DND-41 (cell line): ENCODE data around the gene TBRG1.

Experiments
- ATAC-seq: fragments of 200-7000 bp; cut with Tn5 transposase; 3 replicates; pipeline ENCODE4 v1.9.1; 2021; ENCODE audit warnings: low read depth; ENCODE audit not compliant: insufficient read depth
- DNase-seq: peaks from one replicate; pipeline ENCODE4 v3.0.0-alpha.2; 2020
- H2AFZ ChIP-seq: 2 replicates; pipeline ENCODE4 v1.6.0; 2012; ENCODE audit warnings: low read depth, low read length
- H3K27ac ChIP-seq: 2 replicates; pipeline ENCODE4 v1.5.1; 2012; ENCODE audit warnings: low read length, inconsistent platforms
- H3K27me3 ChIP-seq: fragments of 200-600 bp; sonication (generic); 2 replicates; pipeline ENCODE4 v1.6.0; 2012; ENCODE audit warnings: low read length, mild to moderate bottlenecking, inconsistent platforms; ENCODE audit not compliant: insufficient read depth, poor library complexity
- H3K36me3 ChIP-seq: 2 replicates; pipeline ENCODE4 v1.5.1; 2012; ENCODE audit warnings: low read length, inconsistent platforms; ENCODE audit not compliant: insufficient read depth
- H3K4me1 ChIP-seq: 2 replicates; pipeline ENCODE4 v1.5.1; 2012; ENCODE audit warnings: mild to moderate bottlenecking, low read length; ENCODE audit not compliant: insufficient read depth
- H3K4me2 ChIP-seq: 2 replicates; pipeline ENCODE4 v1.6.0; 2012; ENCODE audit warnings: mild to moderate bottlenecking, moderate library complexity, low read length, inconsistent platforms; ENCODE audit not compliant: insufficient read depth
- H3K4me3 ChIP-seq, 2 experiments: fragments of 200-600 bp in 1 of 2; shearing (Covaris generic) in 1 of 2; 2 replicates each; pipeline ENCODE4 v1.5.1; 2012 to 2016; ENCODE audit warnings: inconsistent platforms in 2 of 2, low read length in 2 of 2, mild to moderate bottlenecking in 2 of 2, low read depth in 1 of 2, moderate library complexity in 1 of 2
- H3K79me2 ChIP-seq: 2 replicates; pipeline ENCODE4 v1.6.0; 2012; ENCODE audit warnings: low read length, inconsistent platforms; ENCODE audit not compliant: insufficient read depth
- H3K9ac ChIP-seq: 2 replicates; pipeline ENCODE4 v1.6.0; 2012; ENCODE audit warnings: low read depth, mild to moderate bottlenecking, inconsistent platforms, low read length, moderate library complexity
- H3K9me3 ChIP-seq: 2 replicates; pipeline ENCODE4 v1.5.1; 2012; ENCODE audit warnings: low read length, moderate library complexity, mild to moderate bottlenecking, inconsistent platforms; ENCODE audit not compliant: insufficient read depth, severe bottlenecking
- H4K20me1 ChIP-seq: 2 replicates; pipeline ENCODE4 v1.6.0; 2012; ENCODE audit warnings: low read length; ENCODE audit not compliant: insufficient read depth
- EZH2 ChIP-seq: IDR thresholded peaks from 3 replicates; pipeline ENCODE4 v1.6.1; 2012; ENCODE audit warnings: borderline replicate concordance, low read depth, mild to moderate bottlenecking, moderate library complexity, low read length, inconsistent platforms; ENCODE audit not compliant: severe bottlenecking
- TF ChIP-seq, protein P1 (sequence below): IDR thresholded peaks from 2 replicates; pipeline ENCODE4 v1.5.1; 2012; ENCODE audit warnings: borderline replicate concordance, low read length, moderate library complexity, mild to moderate bottlenecking; ENCODE audit not compliant: poor library complexity, severe bottlenecking; ENCODE audit errors: extremely low read depth

TBRG1 gene

DNA sequence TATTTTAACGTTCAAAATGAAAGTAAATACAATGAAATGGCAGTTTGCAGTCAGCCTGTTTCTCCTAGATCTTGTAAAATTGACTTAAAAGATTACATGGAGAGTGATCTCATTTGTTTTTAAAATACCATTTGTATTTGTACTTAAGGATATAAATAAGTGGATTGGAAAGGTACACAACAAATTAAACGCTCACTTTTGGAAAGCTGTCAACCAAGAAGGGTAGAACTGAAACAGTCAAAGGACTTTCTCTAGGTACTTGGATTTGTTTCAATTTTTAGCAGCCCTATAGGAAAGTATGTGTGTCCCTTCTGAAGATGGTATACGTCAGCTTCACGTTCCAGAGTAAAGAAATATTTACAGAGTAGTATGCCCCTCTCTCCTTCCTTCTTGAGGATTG is 7.3 kb downstream of the TBRG1 start:
- H4K20me1 ChIP-seq: peaks cover 4% of the 10 kb centered on the region; the same call in 1 of the 2 replicates
- H3K9me3 ChIP-seq: no peaks in the 10 kb centered on the region
- no peak for TF ChIP-seq EZH2
- TF ChIP-seq, protein P1, sequence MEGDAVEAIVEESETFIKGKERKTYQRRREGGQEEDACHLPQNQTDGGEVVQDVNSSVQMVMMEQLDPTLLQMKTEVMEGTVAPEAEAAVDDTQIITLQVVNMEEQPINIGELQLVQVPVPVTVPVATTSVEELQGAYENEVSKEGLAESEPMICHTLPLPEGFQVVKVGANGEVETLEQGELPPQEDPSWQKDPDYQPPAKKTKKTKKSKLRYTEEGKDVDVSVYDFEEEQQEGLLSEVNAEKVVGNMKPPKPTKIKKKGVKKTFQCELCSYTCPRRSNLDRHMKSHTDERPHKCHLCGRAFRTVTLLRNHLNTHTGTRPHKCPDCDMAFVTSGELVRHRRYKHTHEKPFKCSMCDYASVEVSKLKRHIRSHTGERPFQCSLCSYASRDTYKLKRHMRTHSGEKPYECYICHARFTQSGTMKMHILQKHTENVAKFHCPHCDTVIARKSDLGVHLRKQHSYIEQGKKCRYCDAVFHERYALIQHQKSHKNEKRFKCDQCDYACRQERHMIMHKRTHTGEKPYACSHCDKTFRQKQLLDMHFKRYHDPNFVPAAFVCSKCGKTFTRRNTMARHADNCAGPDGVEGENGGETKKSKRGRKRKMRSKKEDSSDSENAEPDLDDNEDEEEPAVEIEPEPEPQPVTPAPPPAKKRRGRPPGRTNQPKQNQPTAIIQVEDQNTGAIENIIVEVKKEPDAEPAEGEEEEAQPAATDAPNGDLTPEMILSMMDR: no peak
- H3K36me3 ChIP-seq: peaks cover 87% of the 10 kb centered on the region
- H3K9ac ChIP-seq: no peak overlapping the region
- no peak overlapping the region for H3K4me3 ChIP-seq
- peaks cover 15% of the 10 kb centered on the region; the same call in 1 of the 2 replicates for H3K79me2 ChIP-seq
- peaks cover 12% of the 10 kb centered on the region; the same call in 1 of the 2 replicates for H3K4me1 ChIP-seq
- ATAC-seq (no peak), DNase-seq (no peak)
- H3K4me2 ChIP-seq: no peak overlapping the region
- H3K27ac ChIP-seq: no peak overlapping the region
- H3K27me3 ChIP-seq: no peaks in the 10 kb centered on the region
- no peak overlapping the region for H2AFZ ChIP-seq

DNA sequence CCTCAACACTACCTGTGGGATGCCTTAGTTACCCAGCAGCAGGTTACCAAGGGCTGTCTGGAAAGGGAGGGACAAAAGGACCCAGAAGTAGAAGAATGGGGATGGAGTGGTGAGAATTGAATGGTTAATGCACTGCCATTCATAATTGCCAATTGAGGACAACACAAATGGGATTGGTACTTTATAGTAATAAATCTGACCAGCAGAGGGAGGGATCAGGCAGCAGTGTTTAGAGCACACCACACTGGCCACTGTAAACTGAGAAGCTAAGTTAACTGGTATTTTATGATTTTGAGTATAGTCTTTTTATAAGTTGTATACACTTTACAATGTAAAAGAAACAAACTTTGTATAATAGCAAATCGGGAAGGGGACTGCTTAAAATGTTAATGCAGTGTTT is 10.7 kb downstream of the TBRG1 start:
- Histone ChIP-seq H3K4me2 (no peak overlapping the region), H3K36me3 (peaks cover 81% of the 10 kb centered on the region), H3K9ac (no peak overlapping the region), H3K4me1 (no peaks in the 10 kb centered on the region), H3K4me3 (no peak overlapping the region), H3K27me3 (no peaks in the 10 kb centered on the region), H2AFZ (no peak overlapping the region), H3K9me3 (no peaks in the 10 kb centered on the region), H4K20me1 (no peaks in the 10 kb centered on the region), H3K79me2 (no peaks in the 10 kb centered on the region), H3K27ac (no peak overlapping the region)
- TF ChIP-seq, protein P1: no peak
- no peak for TF ChIP-seq EZH2
- ATAC-seq (no peak), DNase-seq (no peak)

DNA sequence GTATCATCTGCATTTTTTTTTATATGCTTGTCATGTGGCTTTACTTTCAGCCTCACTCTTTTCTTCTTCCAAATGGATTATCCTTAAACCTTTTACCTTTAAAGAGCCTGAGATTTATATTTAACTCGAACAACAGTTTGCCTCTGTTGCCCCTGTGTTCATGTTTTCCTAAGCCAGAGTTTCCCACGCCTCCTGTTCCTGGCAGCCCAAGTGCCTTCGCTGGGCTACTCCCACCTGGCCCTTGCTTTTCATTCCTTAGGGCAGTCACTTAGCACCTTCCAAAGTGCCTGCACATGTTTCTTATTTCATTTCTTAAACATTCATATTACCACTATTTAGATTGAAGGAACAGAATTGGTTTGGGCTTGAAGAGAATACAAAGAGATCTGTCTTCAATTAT is 13.3 kb downstream of the TBRG1 start:
- H2AFZ ChIP-seq: no peak overlapping the region
- H3K27me3 ChIP-seq: no peaks in the 10 kb centered on the region
- H4K20me1 ChIP-seq: no peaks in the 10 kb centered on the region
- no peak overlapping the region for H3K4me3 ChIP-seq
- peaks cover 61% of the 10 kb centered on the region for H3K36me3 ChIP-seq
- no peak overlapping the region for H3K4me2 ChIP-seq
- H3K79me2 ChIP-seq: no peaks in the 10 kb centered on the region
- TF ChIP-seq, protein P1: no peak
- no peak for TF ChIP-seq EZH2
- H3K9me3 ChIP-seq: no peaks in the 10 kb centered on the region
- ATAC-seq (no peak), DNase-seq (no peak)
- no peaks in the 10 kb centered on the region for H3K4me1 ChIP-seq
- no peak overlapping the region for H3K9ac ChIP-seq
- no peak overlapping the region for H3K27ac ChIP-seq

DNA sequence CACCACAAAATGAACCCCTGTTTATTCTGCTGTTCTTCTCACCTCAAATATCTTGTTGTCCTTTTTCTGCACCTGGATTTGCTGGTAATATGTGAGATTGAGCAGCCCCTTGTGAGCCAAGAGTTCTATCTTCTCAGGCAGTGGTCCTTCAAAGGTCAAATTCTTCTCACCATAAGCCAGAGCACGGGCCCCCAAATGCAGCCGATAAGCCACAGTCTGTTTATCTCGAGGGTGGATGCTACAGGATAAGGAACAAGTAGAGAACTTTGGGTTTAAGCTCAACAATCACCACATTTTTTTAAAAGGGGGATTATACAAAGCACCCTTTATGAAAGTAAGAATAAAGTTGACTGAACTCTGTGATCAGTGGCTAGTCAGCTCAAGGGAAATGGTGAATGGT is 15.8 kb downstream of the TBRG1 start:
- no peak overlapping the region for H3K4me2 ChIP-seq
- H3K9me3 ChIP-seq: no peaks in the 10 kb centered on the region
- ATAC-seq: no peak
- no peak overlapping the region for H3K9ac ChIP-seq
- no peak overlapping the region for H2AFZ ChIP-seq
- H3K27ac ChIP-seq: no peak overlapping the region
- no peaks in the 10 kb centered on the region for H3K79me2 ChIP-seq
- TF ChIP-seq, protein P1: no peak
- TF ChIP-seq EZH2: no peak
- DNase-seq: no peak
- no peaks in the 10 kb centered on the region for H4K20me1 ChIP-seq
- H3K27me3 ChIP-seq: no peaks in the 10 kb centered on the region
- peaks cover 36% of the 10 kb centered on the region for H3K36me3 ChIP-seq
- peaks cover 2% of the 10 kb centered on the region; the same call in 1 of the 2 replicates for H3K4me1 ChIP-seq
- H3K4me3 ChIP-seq: no peak overlapping the region
